Coronary artery (tissue), 2 donors: ENCODE measurements around the gene PIEZO1.
"Not testable (repeated sequence)": the region's sequence is repeated elsewhere in the genome, so short reads cannot be mapped to it uniquely, and the experiment has no call there.

Experiments used
- DNase-seq: peaks from one replicate; pipeline ENCODE4 v3.0.0-alpha.2; 2017; ENCODE audit warnings: low spot score
- H3K27ac ChIP-seq, 2 donors: fragments of 200-600 bp; sonication (generic); one replicate each; pipeline ENCODE4 v1.5.1; 2016 to 2019
- H3K4me3 ChIP-seq: fragments of 200-600 bp; sonication (generic); 2 replicates; pipeline ENCODE4 v1.5.1; 2016; ENCODE audit warnings: mild to moderate bottlenecking, moderate library complexity
- TF ChIP-seq, protein P1 (sequence below): fragments of 200-600 bp; sonication (generic); IDR thresholded peaks from one replicate; pipeline ENCODE4 v1.5.1; 2019; ENCODE audit warnings: antibody characterized with exemption

PIEZO1 gene

DNA sequence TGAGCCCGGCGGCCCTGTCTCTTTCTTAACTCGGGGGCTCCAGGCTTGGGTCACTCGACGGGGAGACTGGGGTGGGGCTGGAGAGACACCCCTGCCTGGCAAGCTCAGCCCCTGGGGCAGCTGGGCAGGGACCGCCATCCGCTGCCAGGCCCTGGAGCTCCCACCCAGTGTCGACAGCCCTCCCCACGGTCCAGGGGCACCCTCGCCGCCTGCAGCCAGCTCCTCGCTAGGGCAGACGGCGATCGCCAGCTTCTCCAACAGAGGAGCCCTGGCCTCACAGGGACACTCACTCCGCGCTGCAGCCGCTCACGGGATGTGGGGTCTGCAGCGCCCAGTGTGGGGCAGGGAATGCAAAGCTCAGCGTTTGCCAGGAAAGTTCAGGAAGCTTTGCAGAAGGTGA is 42.7 kb upstream of the PIEZO1 start:
- no peak overlapping the region for H3K4me3 ChIP-seq
- H3K27ac ChIP-seq = no peak overlapping the region
- TF ChIP-seq, protein P1, sequence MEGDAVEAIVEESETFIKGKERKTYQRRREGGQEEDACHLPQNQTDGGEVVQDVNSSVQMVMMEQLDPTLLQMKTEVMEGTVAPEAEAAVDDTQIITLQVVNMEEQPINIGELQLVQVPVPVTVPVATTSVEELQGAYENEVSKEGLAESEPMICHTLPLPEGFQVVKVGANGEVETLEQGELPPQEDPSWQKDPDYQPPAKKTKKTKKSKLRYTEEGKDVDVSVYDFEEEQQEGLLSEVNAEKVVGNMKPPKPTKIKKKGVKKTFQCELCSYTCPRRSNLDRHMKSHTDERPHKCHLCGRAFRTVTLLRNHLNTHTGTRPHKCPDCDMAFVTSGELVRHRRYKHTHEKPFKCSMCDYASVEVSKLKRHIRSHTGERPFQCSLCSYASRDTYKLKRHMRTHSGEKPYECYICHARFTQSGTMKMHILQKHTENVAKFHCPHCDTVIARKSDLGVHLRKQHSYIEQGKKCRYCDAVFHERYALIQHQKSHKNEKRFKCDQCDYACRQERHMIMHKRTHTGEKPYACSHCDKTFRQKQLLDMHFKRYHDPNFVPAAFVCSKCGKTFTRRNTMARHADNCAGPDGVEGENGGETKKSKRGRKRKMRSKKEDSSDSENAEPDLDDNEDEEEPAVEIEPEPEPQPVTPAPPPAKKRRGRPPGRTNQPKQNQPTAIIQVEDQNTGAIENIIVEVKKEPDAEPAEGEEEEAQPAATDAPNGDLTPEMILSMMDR = no peak
- no peak for DNase-seq

DNA sequence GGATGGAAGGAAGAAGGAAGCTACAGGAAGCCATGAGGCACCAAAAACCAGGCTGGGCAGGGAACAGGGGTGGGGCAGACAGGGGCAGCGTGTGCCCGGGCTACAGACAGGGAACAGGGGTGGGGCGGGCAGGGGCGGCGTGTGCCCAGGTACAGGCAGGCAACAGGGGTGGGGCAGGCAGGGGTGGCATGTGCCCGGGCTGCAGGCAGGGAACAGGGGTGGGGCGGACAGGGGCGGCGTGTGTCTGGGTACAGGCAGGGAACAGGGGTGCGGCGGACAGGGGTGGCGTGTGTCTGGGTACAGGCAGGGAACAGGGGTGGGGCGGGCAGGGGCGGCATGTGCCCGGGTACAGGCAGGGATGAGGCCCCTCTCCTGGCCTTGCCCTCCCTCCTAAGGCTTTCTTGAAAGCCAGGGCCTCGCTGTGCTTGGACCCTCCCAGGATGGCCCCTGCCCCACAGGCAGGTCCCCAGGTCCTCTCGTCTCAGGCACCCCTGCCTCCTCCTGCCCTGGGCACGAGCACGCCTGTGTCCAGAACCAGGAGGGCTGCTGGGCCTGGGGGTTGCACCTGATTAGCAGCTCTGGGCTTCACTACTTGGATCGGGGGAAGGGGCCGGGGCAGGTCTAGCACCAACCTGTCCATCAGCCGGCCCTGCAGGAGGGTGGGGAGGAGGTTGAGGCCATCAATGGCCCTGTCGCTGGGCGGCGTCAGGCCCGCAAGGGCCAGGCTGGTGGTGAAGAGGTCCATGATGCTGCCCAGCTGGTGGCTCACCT is 41.2 kb upstream of the PIEZO1 start:
- TF ChIP-seq, protein P1 = no peak
- no peak for DNase-seq
- no peak overlapping the region for H3K27ac ChIP-seq
- H3K4me3 ChIP-seq = no peak overlapping the region

DNA sequence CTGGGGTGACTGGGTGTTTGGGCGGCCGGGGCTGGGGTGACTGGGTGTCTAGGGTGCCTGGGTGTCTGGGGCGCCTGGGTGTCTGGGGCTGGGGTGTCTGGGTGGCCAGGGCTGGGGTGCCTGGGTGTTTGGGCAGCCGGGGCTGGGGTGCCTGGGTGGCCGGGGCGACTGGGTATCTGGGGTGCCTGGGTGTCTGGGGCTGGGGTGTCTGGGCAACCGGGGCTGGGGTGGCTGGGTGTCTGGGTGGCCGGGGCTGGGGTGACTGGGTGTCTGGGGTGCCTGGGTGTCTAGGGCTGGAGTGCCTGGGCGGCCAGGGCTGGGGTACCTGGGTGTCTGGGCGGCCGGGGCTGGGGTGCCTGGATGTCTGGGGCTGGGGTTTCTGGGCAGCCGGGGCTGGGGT is 40.1 kb upstream of the PIEZO1 start:
- TF ChIP-seq, protein P1 = no peak
- no peak for DNase-seq
- H3K27ac ChIP-seq = no peak overlapping the region
- no peak overlapping the region for H3K4me3 ChIP-seq

DNA sequence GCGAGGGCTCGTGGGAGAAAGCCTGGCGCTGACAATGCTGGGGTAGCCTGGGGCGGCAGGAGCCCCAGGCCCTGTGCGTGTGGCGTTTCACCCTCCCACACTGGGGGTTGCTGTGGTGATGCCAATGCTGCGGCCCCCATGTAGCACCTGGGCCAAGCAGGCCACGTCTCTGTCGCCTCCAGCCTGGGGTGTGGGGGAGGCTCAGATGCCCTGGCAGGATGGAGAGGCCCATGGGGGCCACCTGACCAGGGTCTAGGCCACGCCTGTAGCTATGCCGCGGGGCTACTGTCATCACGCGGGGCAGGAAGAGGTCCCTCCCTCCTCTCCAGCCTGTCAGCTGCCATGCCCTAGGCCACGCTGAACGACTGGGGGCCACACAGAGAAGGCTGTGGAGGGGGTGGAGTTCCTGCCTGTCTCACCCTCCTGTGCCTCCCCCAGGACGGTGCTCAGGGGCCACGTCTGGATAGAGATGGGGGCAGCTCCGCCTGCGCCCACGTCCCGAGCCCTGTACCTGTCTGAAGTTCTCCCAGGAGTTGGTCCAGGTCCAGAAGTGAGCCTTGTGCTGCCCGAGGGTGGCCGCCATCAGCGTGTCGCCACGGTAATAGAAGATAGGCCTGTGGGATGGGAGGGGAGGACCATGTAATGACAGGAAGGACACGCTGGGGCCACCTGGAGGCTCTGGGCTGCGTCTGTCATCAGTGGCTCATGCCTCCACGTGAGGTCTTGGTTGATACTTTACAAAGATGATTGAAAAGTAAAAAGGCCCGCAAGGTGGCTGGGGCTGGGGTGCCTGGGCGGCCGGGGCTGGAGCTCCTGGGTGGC is 39.4 kb upstream of the PIEZO1 start:
- Histone ChIP-seq H3K27ac (no peak overlapping the region), H3K4me3 (no peak overlapping the region)
- DNase-seq = no peak
- TF ChIP-seq, protein P1 = no peak

DNA sequence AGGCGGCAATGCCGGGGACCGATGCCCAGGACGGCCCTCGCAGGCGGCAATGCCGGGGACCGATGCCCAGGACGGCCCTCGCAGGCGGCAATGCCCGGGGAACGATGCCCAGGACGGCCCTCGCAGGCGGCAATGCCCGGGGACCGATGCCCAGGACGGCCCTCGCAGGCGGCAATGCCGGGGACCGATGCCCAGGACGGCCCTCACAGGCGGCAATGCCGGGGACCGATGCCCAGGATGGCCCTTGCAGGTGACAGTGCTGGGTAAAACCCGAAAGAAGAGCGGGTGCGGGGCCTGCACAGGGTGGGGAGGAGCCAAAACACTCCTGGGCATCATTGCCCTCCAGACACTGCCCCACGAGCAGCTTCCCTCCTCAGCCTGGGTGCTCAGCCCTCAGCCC is 38.6 kb upstream of the PIEZO1 start:
- not testable (repeated sequence) for H3K27ac ChIP-seq, H3K4me3 ChIP-seq, DNase-seq

DNA sequence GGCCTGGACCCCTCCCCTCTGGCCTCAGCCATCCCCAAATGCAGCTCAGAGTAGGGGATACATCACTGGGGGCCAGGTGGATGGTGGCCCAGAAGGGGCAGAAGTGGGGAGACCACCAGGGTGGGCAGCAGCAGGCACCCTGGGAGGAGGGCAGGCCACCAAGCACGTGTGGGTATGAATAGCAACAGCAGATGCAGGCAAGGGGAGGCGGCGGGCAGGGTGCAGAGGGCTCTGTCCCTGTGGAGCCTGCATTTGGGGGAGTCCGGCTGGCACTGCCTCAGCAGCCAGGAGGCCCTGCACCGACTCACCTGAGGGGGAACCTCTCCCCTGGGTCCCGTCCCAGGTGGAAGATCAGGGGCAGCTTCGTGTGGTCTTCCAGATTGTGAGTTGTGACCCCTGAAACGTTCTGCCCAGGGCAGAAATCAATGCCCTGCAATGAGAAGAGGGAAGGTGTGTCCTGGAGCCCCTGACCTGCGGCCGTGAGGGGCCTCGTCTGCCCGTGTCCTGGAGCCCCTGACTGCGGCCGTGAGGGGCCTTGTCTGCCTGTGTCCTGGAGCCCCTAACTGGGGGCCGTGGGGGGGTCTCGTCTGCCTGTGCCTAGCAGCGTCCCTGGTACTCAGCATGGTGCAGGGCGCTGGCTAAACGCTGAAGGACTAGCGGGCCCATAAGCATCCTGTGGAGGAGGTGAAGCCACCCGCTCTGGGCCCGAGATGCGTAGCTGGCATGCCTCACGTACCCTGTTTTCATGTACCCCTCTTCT is 37.4 kb upstream of the PIEZO1 start:
- TF ChIP-seq, protein P1 = no peak
- H3K27ac ChIP-seq = no peak overlapping the region

DNA sequence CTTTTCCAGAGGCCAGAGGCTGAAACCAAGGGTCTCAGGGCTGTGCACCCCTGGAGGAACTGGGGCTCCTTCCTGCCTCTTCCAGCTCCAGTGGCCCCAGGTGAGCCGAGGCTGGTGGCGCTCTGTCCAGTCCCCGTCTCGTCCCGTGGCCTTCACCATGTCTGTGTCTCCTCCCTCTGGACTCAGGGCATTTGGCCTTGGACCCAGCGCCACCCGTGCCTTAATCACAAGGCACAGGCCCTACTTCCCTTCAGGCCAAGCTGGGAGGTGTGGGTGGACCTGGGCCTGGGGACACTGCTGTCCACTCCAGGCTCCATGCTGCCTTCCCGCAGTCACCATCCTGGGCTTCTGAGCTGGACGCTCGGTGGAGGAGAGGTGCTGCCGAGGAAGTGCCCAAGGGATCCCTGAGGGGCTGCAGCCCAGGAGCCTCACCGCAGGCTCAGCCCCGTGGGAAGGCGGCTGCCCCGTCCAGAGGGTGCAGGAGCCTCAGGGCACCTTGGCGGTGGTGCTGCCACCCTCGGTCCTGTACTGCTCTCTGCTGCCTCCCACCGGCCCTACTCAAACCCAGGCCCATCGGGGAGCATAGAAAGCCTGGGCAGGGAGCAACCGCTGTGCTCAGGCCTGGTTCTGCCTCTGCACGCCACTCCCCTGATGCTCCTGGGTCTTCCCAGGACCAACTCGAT is 36.3 kb upstream of the PIEZO1 start:
- H3K4me3 ChIP-seq = no peak overlapping the region
- no peak overlapping the region for H3K27ac ChIP-seq
- TF ChIP-seq, protein P1 = no peak
- DNase-seq = no peak

More for the DNA sequence above, 37.4 kb upstream of the PIEZO1 start:
- no peak overlapping the region for H3K4me3 ChIP-seq
- no peak for DNase-seq
